Heart left ventricle (tissue), 13 donors: Measurements from ENCODE around the gene KCNE4.

Source experiments
- POLR2A ChIP-seq, 2 donors: fragments of 450-650 bp; IDR thresholded peaks; one replicate each; pipeline ENCODE4 v1.6.1; 2017; ENCODE audit warnings: antibody characterized with exemption in 2 of 2, mild to moderate bottlenecking in 2 of 2, moderate library complexity in 2 of 2
- TF ChIP-seq, protein P1 (sequence below), 12 donors: fragments of 200-600 bp; sonication (generic) in 4 of 12; IDR thresholded peaks; one replicate each; pipeline versions ENCODE4 v1.5.0 to v1.8.0; 2018 to 2022; ENCODE audit warnings: antibody characterized with exemption in 12 of 12, mild to moderate bottlenecking in 5 of 12
- donor health status: ischemic (EF 13 %, LVEDD 7.1; RV severe dilation, severe dysfunction).
- donor health status: DM: no; HTN: yes; CAD: no.
- donor health status: DM: no; HTN: no; CAD: no.
- donor health status: ischemic (EF 25% LVEDD 6.9; RV normal size, moderate dysfunction).
- donor health status: ischemic (EF 25% LVEDD 5.7; RV mildly dilated, moderate dysfunction).
- donor health status: ischemic (EF 35%, LVEDD 5.7; RV mildly dilated, moderate dysfunction).
- donor health status: nonischemic (EF 11% LVEDD 7.7; RV severe dilation, severe dysfunction).
- donor health status: DM: yes; HTN: yes; CAD: no.
- donor health status: PGD.
- donor health status: ischemic (EF 29% LVEDD 5.4; RV normal size, mild dysfunction).
- donor health status: nonischemic (EF 23%, LVEDD 6.1; RV moderate dilation, normal function).

GRCh38 chr2:223087466-223087865, 35.5 kb downstream of the KCNE4 start:
- TF ChIP-seq, protein P1, sequence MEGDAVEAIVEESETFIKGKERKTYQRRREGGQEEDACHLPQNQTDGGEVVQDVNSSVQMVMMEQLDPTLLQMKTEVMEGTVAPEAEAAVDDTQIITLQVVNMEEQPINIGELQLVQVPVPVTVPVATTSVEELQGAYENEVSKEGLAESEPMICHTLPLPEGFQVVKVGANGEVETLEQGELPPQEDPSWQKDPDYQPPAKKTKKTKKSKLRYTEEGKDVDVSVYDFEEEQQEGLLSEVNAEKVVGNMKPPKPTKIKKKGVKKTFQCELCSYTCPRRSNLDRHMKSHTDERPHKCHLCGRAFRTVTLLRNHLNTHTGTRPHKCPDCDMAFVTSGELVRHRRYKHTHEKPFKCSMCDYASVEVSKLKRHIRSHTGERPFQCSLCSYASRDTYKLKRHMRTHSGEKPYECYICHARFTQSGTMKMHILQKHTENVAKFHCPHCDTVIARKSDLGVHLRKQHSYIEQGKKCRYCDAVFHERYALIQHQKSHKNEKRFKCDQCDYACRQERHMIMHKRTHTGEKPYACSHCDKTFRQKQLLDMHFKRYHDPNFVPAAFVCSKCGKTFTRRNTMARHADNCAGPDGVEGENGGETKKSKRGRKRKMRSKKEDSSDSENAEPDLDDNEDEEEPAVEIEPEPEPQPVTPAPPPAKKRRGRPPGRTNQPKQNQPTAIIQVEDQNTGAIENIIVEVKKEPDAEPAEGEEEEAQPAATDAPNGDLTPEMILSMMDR (IDR thresholded peaks at IDR 0.05), result no peak
- no peak for TF ChIP-seq POLR2A (IDR thresholded peaks at IDR 0.05)
